ENCODE measurements around the gene PDGFB. TPM values are rescaled to one million over a fixed set of nuclear protein-coding genes. Genes with fewer than 3 reads are reported as not detected.

The PDGFB gene
- total and polyA plus RNA-seq, 9 donors: 9.7 to 22.3 (median 19.0) TPM

- WGBS (ENCODE audit: insufficient coverage): 64% methylated on average over 5 of the region's 5 CpGs
- peaks cover 36% of the 10 kb centered on the region for H3K4me1 ChIP-seq (ENCODE audit: control insufficient read depth, insufficient read depth, low read length)
- H3K27ac ChIP-seq (ENCODE audit: low read length): no peak overlapping the region
- no peaks in the 10 kb centered on the region for H3K9me3 ChIP-seq (replicated peaks; ENCODE audit: control insufficient read depth, low read depth, low read length)
- no peaks in the 10 kb centered on the region for H3K36me3 ChIP-seq (ENCODE audit: control insufficient read depth, insufficient read depth, low read length)
- peaks cover 46% of the 10 kb centered on the region for H3K27me3 ChIP-seq (ENCODE audit: control insufficient read depth, insufficient read depth, low read length)
- H3K4me3 ChIP-seq (ENCODE audit: low read length): no peak overlapping the region
- no peak for DNase-seq
These were observed 3.5 kb upstream of the PDGFB start for GRCh38 chr22:39248254-39248653.

- H3K27ac ChIP-seq (ENCODE audit: low read length): no peak overlapping the region
- no peak for DNase-seq
- H3K36me3 ChIP-seq (ENCODE audit: control insufficient read depth, insufficient read depth, low read length): no peaks in the 10 kb centered on the region
- no peak overlapping the region for H3K4me3 ChIP-seq (ENCODE audit: low read length)
- peaks cover 48% of the 10 kb centered on the region for H3K27me3 ChIP-seq (ENCODE audit: control insufficient read depth, insufficient read depth, low read length)
- no peaks in the 10 kb centered on the region for H3K9me3 ChIP-seq (replicated peaks; ENCODE audit: control insufficient read depth, low read depth, low read length)
- WGBS (ENCODE audit: insufficient coverage): 87% methylated on average over 6 of the region's 7 CpGs
- peaks cover 34% of the 10 kb centered on the region for H3K4me1 ChIP-seq (ENCODE audit: control insufficient read depth, insufficient read depth, low read length)
These were observed 2.6 kb upstream of the PDGFB start for GRCh38 chr22:39247361-39247760.

GRCh38 chr22:39246690-39247332 is 2.0 kb upstream of the PDGFB start:
- Histone ChIP-seq H3K4me1 (ENCODE audit: control insufficient read depth, insufficient read depth, low read length) (peaks cover 33% of the 10 kb centered on the region), H3K27ac (ENCODE audit: low read length) (no peak overlapping the region), H3K36me3 (ENCODE audit: control insufficient read depth, insufficient read depth, low read length) (no peaks in the 10 kb centered on the region), H3K4me3 (ENCODE audit: low read length) (no peak overlapping the region), H3K9me3 (replicated peaks; ENCODE audit: control insufficient read depth, low read depth, low read length) (no peaks in the 10 kb centered on the region), H3K27me3 (ENCODE audit: control insufficient read depth, insufficient read depth, low read length) (peaks cover 42% of the 10 kb centered on the region)
- 72% methylated on average over 6 of the region's 10 CpGs for WGBS (ENCODE audit: insufficient coverage)
- DNase-seq: no peak

- Histone ChIP-seq H3K27me3 (ENCODE audit: control insufficient read depth, insufficient read depth, low read length) (peaks cover 40% of the 10 kb centered on the region), H3K36me3 (ENCODE audit: control insufficient read depth, insufficient read depth, low read length) (no peaks in the 10 kb centered on the region), H3K4me1 (ENCODE audit: control insufficient read depth, insufficient read depth, low read length) (peaks cover 39% of the 10 kb centered on the region), H3K27ac (ENCODE audit: low read length) (no peak overlapping the region), H3K4me3 (ENCODE audit: low read length) (no peak overlapping the region), H3K9me3 (replicated peaks; ENCODE audit: control insufficient read depth, low read depth, low read length) (no peaks in the 10 kb centered on the region)
- 47% methylated on average over 2 of the region's 3 CpGs for WGBS (ENCODE audit: insufficient coverage)
- DNase-seq: no peak
These were observed 1.4 kb upstream of the PDGFB start for GRCh38 chr22:39246217-39246616.

- Histone ChIP-seq H3K4me1 (ENCODE audit: control insufficient read depth, insufficient read depth, low read length) (peaks cover 47% of the 10 kb centered on the region), H3K27me3 (ENCODE audit: control insufficient read depth, insufficient read depth, low read length) (peaks cover 37% of the 10 kb centered on the region), H3K4me3 (ENCODE audit: low read length) (no peak overlapping the region), H3K9me3 (replicated peaks; ENCODE audit: control insufficient read depth, low read depth, low read length) (no peaks in the 10 kb centered on the region), H3K27ac (ENCODE audit: low read length) (peak overlapping the region; percentile 20), H3K36me3 (ENCODE audit: control insufficient read depth, insufficient read depth, low read length) (no peaks in the 10 kb centered on the region)
- no peak for DNase-seq
- WGBS (ENCODE audit: insufficient coverage): 43% methylated on average over 19 of the region's 22 CpGs
These were observed 603 bp upstream of the PDGFB start for GRCh38 chr22:39245130-39246039.

- H3K36me3 ChIP-seq (ENCODE audit: control insufficient read depth, insufficient read depth, low read length): no peaks in the 10 kb centered on the region
- WGBS (ENCODE audit: insufficient coverage): under 1% methylated on average over 30 of the region's 30 CpGs
- peaks cover 58% of the 10 kb centered on the region for H3K4me1 ChIP-seq (ENCODE audit: control insufficient read depth, insufficient read depth, low read length)
- no peaks in the 10 kb centered on the region for H3K9me3 ChIP-seq (replicated peaks; ENCODE audit: control insufficient read depth, low read depth, low read length)
- peak overlapping the region; percentile 54 for H3K4me3 ChIP-seq (ENCODE audit: low read length)
- peaks cover 36% of the 10 kb centered on the region for H3K27me3 ChIP-seq (ENCODE audit: control insufficient read depth, insufficient read depth, low read length)
- peak overlapping the region; percentile 49 for H3K27ac ChIP-seq (ENCODE audit: low read length)
- DNase-seq: peak; percentile 38
These were observed 666 bp downstream of the PDGFB start for GRCh38 chr22:39244136-39244495.

GRCh38 chr22:39243439-39244135 is 1.2 kb downstream of the PDGFB start:
- DNase-seq: no peak
- H3K4me1 ChIP-seq (ENCODE audit: control insufficient read depth, insufficient read depth, low read length): peaks cover 60% of the 10 kb centered on the region
- no peaks in the 10 kb centered on the region for H3K36me3 ChIP-seq (ENCODE audit: control insufficient read depth, insufficient read depth, low read length)
- peak overlapping the region; percentile 62 for H3K27ac ChIP-seq (ENCODE audit: low read length)
- H3K27me3 ChIP-seq (ENCODE audit: control insufficient read depth, insufficient read depth, low read length): peaks cover 36% of the 10 kb centered on the region
- no peaks in the 10 kb centered on the region for H3K9me3 ChIP-seq (replicated peaks; ENCODE audit: control insufficient read depth, low read depth, low read length)
- peak overlapping the region; percentile 70 for H3K4me3 ChIP-seq (ENCODE audit: low read length)
- WGBS (ENCODE audit: insufficient coverage): under 1% methylated on average over 34 of the region's 65 CpGs

- peaks cover 65% of the 10 kb centered on the region for H3K4me1 ChIP-seq (ENCODE audit: control insufficient read depth, insufficient read depth, low read length)
- H3K36me3 ChIP-seq (ENCODE audit: control insufficient read depth, insufficient read depth, low read length): no peaks in the 10 kb centered on the region
- no peak for DNase-seq
- under 1% methylated on average over 74 of the region's 78 CpGs for WGBS (ENCODE audit: insufficient coverage)
- peak overlapping the region; percentile 70 for H3K4me3 ChIP-seq (ENCODE audit: low read length)
- peak overlapping the region; percentile 62 for H3K27ac ChIP-seq (ENCODE audit: low read length)
- peaks cover 36% of the 10 kb centered on the region for H3K27me3 ChIP-seq (ENCODE audit: control insufficient read depth, insufficient read depth, low read length)
- no peaks in the 10 kb centered on the region for H3K9me3 ChIP-seq (replicated peaks; ENCODE audit: control insufficient read depth, low read depth, low read length)
These were observed 2.0 kb downstream of the PDGFB start for GRCh38 chr22:39242595-39243438.

GRCh38 chr22:39241794-39242594 is 2.8 kb downstream of the PDGFB start:
- Histone ChIP-seq H3K4me3 (ENCODE audit: low read length) (peak overlapping the region; percentile 70), H3K36me3 (ENCODE audit: control insufficient read depth, insufficient read depth, low read length) (no peaks in the 10 kb centered on the region), H3K27ac (ENCODE audit: low read length) (peak overlapping the region; percentile 67), H3K27me3 (ENCODE audit: control insufficient read depth, insufficient read depth, low read length) (peaks cover 35% of the 10 kb centered on the region), H3K9me3 (replicated peaks; ENCODE audit: control insufficient read depth, low read depth, low read length) (no peaks in the 10 kb centered on the region), H3K4me1 (ENCODE audit: control insufficient read depth, insufficient read depth, low read length) (peaks cover 73% of the 10 kb centered on the region)
- DNase-seq: no peak
- 2% methylated on average over 78 of the region's 92 CpGs for WGBS (ENCODE audit: insufficient coverage)

Data from muscle of leg (tissue), 11 donors.